Measurements from ENCODE around the gene PRMT9. TPM values are rescaled to one million over a fixed set of nuclear protein-coding genes. Genes with fewer than 3 reads are reported as not detected.

The PRMT9 gene
- total RNA-seq, 2 experiments from 2014 or later, result 11.5 to 12.0 TPM

GRCh38 chr4:147709999-147710398, 26.0 kb upstream of the PRMT9 start:
- Mint-ChIP-seq H3K36me3 (ENCODE audit: low read depth) (no peaks in the 10 kb centered on the region), H3K4me3 (no peak overlapping the region), H3K4me1 (peaks cover 7% of the 10 kb centered on the region), H3K9me3 (no peaks in the 10 kb centered on the region), H3K27ac (no peak overlapping the region), H3K27me3 (peaks cover 2% of the 10 kb centered on the region)
- ChIA-PET CTCF (interaction anchor here (0.6 to 2.6 kb wide), 3 partner anchors 54 to 156 kb away, joined by 3 to 20 read pairs (median 3); no protein-coding TSS in a partner anchor), POLR2A (no interaction called here)
- DNase-seq, result no peak

- DNase-seq, result peak; percentile 59
- no peak overlapping the region for H3K27ac Mint-ChIP-seq
- H3K36me3 Mint-ChIP-seq (ENCODE audit: low read depth), result no peaks in the 10 kb centered on the region
- CTCF ChIA-PET, result interaction anchor here (0.7 to 2.6 kb wide), 5 partner anchors 11 to 159 kb away, joined by 3 to 20 read pairs (median 3); no protein-coding TSS in a partner anchor
- H3K9me3 Mint-ChIP-seq, result no peaks in the 10 kb centered on the region
- POLR2A ChIA-PET, result no interaction called here
- no peak overlapping the region for H3K4me3 Mint-ChIP-seq
- peaks cover 7% of the 10 kb centered on the region for H3K4me1 Mint-ChIP-seq
- H3K27me3 Mint-ChIP-seq, result peaks cover 2% of the 10 kb centered on the region
Observed at GRCh38 chr4:147707892-147708672, 24.1 kb upstream of the PRMT9 start.

- Mint-ChIP-seq H3K27me3 (peaks cover 9% of the 10 kb centered on the region), H3K9me3 (no peaks in the 10 kb centered on the region), H3K27ac (no peak overlapping the region), H3K36me3 (ENCODE audit: low read depth) (no peaks in the 10 kb centered on the region), H3K4me1 (peaks cover 7% of the 10 kb centered on the region), H3K4me3 (no peak overlapping the region)
- no peak for DNase-seq
- ChIA-PET CTCF (no interaction called here), POLR2A (no interaction called here)
Observed at GRCh38 chr4:147704846-147705245, 20.9 kb upstream of the PRMT9 start.

GRCh38 chr4:147696866-147697265, 12.9 kb upstream of the PRMT9 start:
- no peak overlapping the region for H3K27ac Mint-ChIP-seq
- ChIA-PET CTCF (interaction anchor here (0.5 to 1.3 kb wide), 3 partner anchors 9 to 170 kb away, joined by 3 read pairs; no protein-coding TSS in a partner anchor), POLR2A (no interaction called here)
- H3K27me3 Mint-ChIP-seq, result peaks cover 17% of the 10 kb centered on the region
- no peak overlapping the region for H3K4me3 Mint-ChIP-seq
- H3K9me3 Mint-ChIP-seq, result no peaks in the 10 kb centered on the region
- no peaks in the 10 kb centered on the region for H3K36me3 Mint-ChIP-seq (ENCODE audit: low read depth)
- DNase-seq, result no peak
- no peaks in the 10 kb centered on the region for H3K4me1 Mint-ChIP-seq

GRCh38 chr4:147693218-147693617, 9.3 kb upstream of the PRMT9 start:
- H3K4me3 Mint-ChIP-seq, result no peak overlapping the region

GRCh38 chr4:147691820-147692219, 7.9 kb upstream of the PRMT9 start:
- no peak for DNase-seq
- peaks cover 12% of the 10 kb centered on the region for H3K27me3 Mint-ChIP-seq
- POLR2A ChIA-PET, result no interaction called here
- no peaks in the 10 kb centered on the region for H3K9me3 Mint-ChIP-seq
- H3K36me3 Mint-ChIP-seq (ENCODE audit: low read depth), result peaks cover 2% of the 10 kb centered on the region
- no peak overlapping the region for H3K27ac Mint-ChIP-seq
- H3K4me1 Mint-ChIP-seq, result peaks cover 20% of the 10 kb centered on the region
- CTCF ChIA-PET, result interaction anchor here (1.2 to 2.2 kb wide), 2 partner anchors 8 to 175 kb away, joined by 4 to 7 read pairs; partner anchors contain the start of gene PRMT9
- no peak overlapping the region for H3K4me3 Mint-ChIP-seq

More at GRCh38 chr4:147693218-147693617, 9.3 kb upstream of the PRMT9 start:
- peaks cover 20% of the 10 kb centered on the region for H3K4me1 Mint-ChIP-seq
- ChIA-PET POLR2A (no interaction called here), CTCF (interaction anchor here (1.0 to 2.2 kb wide), 2 partner anchors 9 to 174 kb away, joined by 3 to 7 read pairs; partner anchors contain the start of gene PRMT9)
- H3K27ac Mint-ChIP-seq, result no peak overlapping the region
- no peaks in the 10 kb centered on the region for H3K9me3 Mint-ChIP-seq
- DNase-seq, result no peak
- H3K36me3 Mint-ChIP-seq (ENCODE audit: low read depth), result peaks cover 2% of the 10 kb centered on the region
- peaks cover 16% of the 10 kb centered on the region for H3K27me3 Mint-ChIP-seq

GRCh38 chr4:147689067-147689466, 5.1 kb upstream of the PRMT9 start:
- H3K4me1 Mint-ChIP-seq, result peaks cover 28% of the 10 kb centered on the region
- H3K9me3 Mint-ChIP-seq, result no peaks in the 10 kb centered on the region
- peak; percentile 46 for DNase-seq
- ChIA-PET CTCF (interaction anchor here (0.6 to 2.2 kb wide), 4 partner anchors 68 to 177 kb away, joined by 3 to 8 read pairs (median 4); no protein-coding TSS in a partner anchor), POLR2A (no interaction called here)
- peak overlapping the region; percentile 54 for H3K4me3 Mint-ChIP-seq
- peaks cover 2% of the 10 kb centered on the region for H3K36me3 Mint-ChIP-seq (ENCODE audit: low read depth)
- peaks cover 20% of the 10 kb centered on the region for H3K27me3 Mint-ChIP-seq
- peak overlapping the region; percentile 87 for H3K27ac Mint-ChIP-seq

- Mint-ChIP-seq H3K4me3 (peak overlapping the region; percentile 98), H3K27ac (peak overlapping the region; percentile 96), H3K27me3 (peaks cover 12% of the 10 kb centered on the region), H3K4me1 (peaks cover 32% of the 10 kb centered on the region), H3K36me3 (ENCODE audit: low read depth) (peaks cover 16% of the 10 kb centered on the region), H3K9me3 (no peaks in the 10 kb centered on the region)
- CTCF ChIA-PET, result interaction anchor here (0.6 to 2.8 kb wide), 6 partner anchors 9 to 1300 kb away, joined by 3 to 23 read pairs (median 4); no protein-coding TSS in a partner anchor
- DNase-seq, result peak; percentile 22
- POLR2A ChIA-PET, result no interaction called here
Observed at GRCh38 chr4:147683188-147683591, 773 bp downstream of the PRMT9 start.

- H3K4me3 Mint-ChIP-seq, result peak overlapping the region; percentile 98
- POLR2A ChIA-PET, result no interaction called here
- DNase-seq, result no peak
- H3K27me3 Mint-ChIP-seq, result peaks cover 12% of the 10 kb centered on the region
- peaks cover 32% of the 10 kb centered on the region for H3K4me1 Mint-ChIP-seq
- H3K27ac Mint-ChIP-seq, result peak overlapping the region; percentile 96
- H3K9me3 Mint-ChIP-seq, result no peaks in the 10 kb centered on the region
- H3K36me3 Mint-ChIP-seq (ENCODE audit: low read depth), result peaks cover 19% of the 10 kb centered on the region
- CTCF ChIA-PET, result interaction anchor here (1.1 to 2.8 kb wide), 3 partner anchors 8 to 183 kb away, joined by 3 to 23 read pairs (median 6); no protein-coding TSS in a partner anchor
Observed at GRCh38 chr4:147682755-147683154, 1.2 kb downstream of the PRMT9 start.

- Mint-ChIP-seq H3K4me3 (no peak overlapping the region), H3K27me3 (no peaks in the 10 kb centered on the region), H3K4me1 (peaks cover 26% of the 10 kb centered on the region), H3K36me3 (ENCODE audit: low read depth) (peaks cover 24% of the 10 kb centered on the region), H3K27ac (no peak overlapping the region), H3K9me3 (no peaks in the 10 kb centered on the region)
- DNase-seq, result no peak
- CTCF ChIA-PET, result no interaction called here
- POLR2A ChIA-PET, result no interaction called here
Observed at GRCh38 chr4:147678796-147679549, 5.0 kb downstream of the PRMT9 start.

- no peaks in the 10 kb centered on the region for H3K27me3 Mint-ChIP-seq
- no peak overlapping the region for H3K4me3 Mint-ChIP-seq
- ChIA-PET POLR2A (no interaction called here), CTCF (no interaction called here)
- H3K9me3 Mint-ChIP-seq, result no peaks in the 10 kb centered on the region
- peaks cover 23% of the 10 kb centered on the region for H3K4me1 Mint-ChIP-seq
- H3K27ac Mint-ChIP-seq, result no peak overlapping the region
- H3K36me3 Mint-ChIP-seq (ENCODE audit: low read depth), result peaks cover 24% of the 10 kb centered on the region
- DNase-seq, result no peak
Observed at GRCh38 chr4:147678106-147678505, 5.9 kb downstream of the PRMT9 start.

- Mint-ChIP-seq H3K27ac (no peak overlapping the region), H3K4me1 (peaks cover 4% of the 10 kb centered on the region), H3K9me3 (no peaks in the 10 kb centered on the region), H3K36me3 (ENCODE audit: low read depth) (peaks cover 40% of the 10 kb centered on the region), H3K4me3 (no peak overlapping the region), H3K27me3 (no peaks in the 10 kb centered on the region)
- ChIA-PET POLR2A (no interaction called here), CTCF (interaction anchor here (1.5 to 1.8 kb wide), 2 partner anchors 9 to 200 kb away, joined by 4 to 6 read pairs; partner anchors contain the start of gene PRMT9)
- no peak for DNase-seq
Observed at GRCh38 chr4:147674496-147674895, 9.5 kb downstream of the PRMT9 start.

GRCh38 chr4:147674073-147674472, 9.9 kb downstream of the PRMT9 start:
- Mint-ChIP-seq H3K9me3 (no peaks in the 10 kb centered on the region), H3K27me3 (no peaks in the 10 kb centered on the region), H3K4me3 (no peak overlapping the region), H3K36me3 (ENCODE audit: low read depth) (peaks cover 39% of the 10 kb centered on the region), H3K27ac (no peak overlapping the region), H3K4me1 (peaks cover 4% of the 10 kb centered on the region)
- no peak for DNase-seq
- CTCF ChIA-PET, result interaction anchor here (1.5 to 1.8 kb wide), 2 partner anchors 9 to 201 kb away, joined by 4 to 6 read pairs; partner anchors contain the start of gene PRMT9
- POLR2A ChIA-PET, result no interaction called here
